RWPE2 (cell line): ENCODE data around the gene LONRF2.
A peak's percentile ranks its signal among the peaks of the same experiment; 100 is the strongest.

ENCODE experiments used
- ATAC-seq: fragments of 200-7000 bp; cut with Tn5 transposase; 3 replicates; pipeline ENCODE4 v1.9.1; 2021; ENCODE audit warnings: low read depth
- DNase-seq: peaks from one replicate; pipeline ENCODE4 v3.0.0-alpha.2; 2020; ENCODE audit warnings: low spot score
- H3K27ac ChIP-seq: fragments of 450-650 bp; 2 replicates; pipeline ENCODE4 v1.5.1; 2017; ENCODE audit warnings: mild to moderate bottlenecking; ENCODE audit not compliant: poor library complexity, severe bottlenecking
- H3K27me3 ChIP-seq: fragments of 250-450 bp; sonication (Bioruptor Pico); 2 replicates; pipeline ENCODE4 v1.5.1; 2021; ENCODE audit warnings: mild to moderate bottlenecking, moderate library complexity; ENCODE audit not compliant: insufficient read depth, poor library complexity, severe bottlenecking
- H3K36me3 ChIP-seq: fragments of 250-450 bp; sonication (Bioruptor Pico); 2 replicates; pipeline ENCODE4 v1.5.1; 2020; ENCODE audit warnings: low read depth, mild to moderate bottlenecking, moderate library complexity
- H3K4me1 ChIP-seq: fragments of 250-450 bp; sonication (Bioruptor Pico); 2 replicates; pipeline ENCODE4 v1.5.1; 2021; ENCODE audit warnings: mild to moderate bottlenecking, moderate library complexity; ENCODE audit not compliant: insufficient read depth, poor library complexity, severe bottlenecking
- H3K4me3 ChIP-seq: fragments of 250-450 bp; sonication (Bioruptor Pico); 2 replicates; pipeline ENCODE4 v1.5.1; 2021; ENCODE audit warnings: mild to moderate bottlenecking, moderate library complexity; ENCODE audit not compliant: severe bottlenecking
- H3K9me3 ChIP-seq: fragments of 250-450 bp; sonication (Bioruptor Pico); 2 replicates; pipeline ENCODE4 v1.5.1; 2021; ENCODE audit warnings: mild to moderate bottlenecking, moderate library complexity; ENCODE audit not compliant: severe bottlenecking
- CTCF ChIP-seq: fragments of 450-650 bp; IDR thresholded peaks from one replicate; pipeline ENCODE4 v1.5.1; 2017; ENCODE audit warnings: mild to moderate bottlenecking, moderate library complexity; ENCODE audit not compliant: poor library complexity, severe bottlenecking

The LONRF2 gene

GRCh38 chr2:100339823-100340222, 17.5 kb upstream of the LONRF2 start:
- ATAC-seq (no peak), DNase-seq (no peak)
- Histone ChIP-seq H3K4me1 (no peaks in the 10 kb centered on the region), H3K9me3 (no peaks in the 10 kb centered on the region), H3K36me3 (no peaks in the 10 kb centered on the region), H3K4me3 (no peak overlapping the region), H3K27ac (no peak overlapping the region), H3K27me3 (peaks cover 29% of the 10 kb centered on the region)
- no peak for TF ChIP-seq CTCF

GRCh38 chr2:100334929-100335328, 12.6 kb upstream of the LONRF2 start:
- DNase-seq (no peak), ATAC-seq (no peak)
- Histone ChIP-seq H3K27me3 (peaks cover 21% of the 10 kb centered on the region), H3K36me3 (no peaks in the 10 kb centered on the region), H3K27ac (no peak overlapping the region), H3K4me1 (no peaks in the 10 kb centered on the region), H3K9me3 (no peaks in the 10 kb centered on the region), H3K4me3 (no peak overlapping the region)
- no peak for TF ChIP-seq CTCF

GRCh38 chr2:100327742-100328141, 5.4 kb upstream of the LONRF2 start:
- Histone ChIP-seq H3K4me1 (no peaks in the 10 kb centered on the region), H3K4me3 (no peak overlapping the region), H3K27me3 (peaks cover 46% of the 10 kb centered on the region), H3K36me3 (no peaks in the 10 kb centered on the region), H3K27ac (no peak overlapping the region), H3K9me3 (no peaks in the 10 kb centered on the region)
- DNase-seq (no peak), ATAC-seq (no peak)
- no peak for TF ChIP-seq CTCF

- no peaks in the 10 kb centered on the region for H3K4me1 ChIP-seq
- H3K9me3 ChIP-seq = peaks cover 7% of the 10 kb centered on the region
- ATAC-seq (peak; percentile 14; the same call in 1 of the 3 replicates), DNase-seq (no peak)
- no peak for TF ChIP-seq CTCF
- peak overlapping the region; percentile 10 for H3K4me3 ChIP-seq
- no peak overlapping the region for H3K27ac ChIP-seq
- no peaks in the 10 kb centered on the region for H3K36me3 ChIP-seq
- peaks cover 63% of the 10 kb centered on the region for H3K27me3 ChIP-seq
Measured at GRCh38 chr2:100321179-100321865, 979 bp downstream of the LONRF2 start.

GRCh38 chr2:100320547-100321178, 1.6 kb downstream of the LONRF2 start:
- H3K4me3 ChIP-seq = no peak overlapping the region
- no peak overlapping the region for H3K27ac ChIP-seq
- no peak for TF ChIP-seq CTCF
- H3K27me3 ChIP-seq = peaks cover 63% of the 10 kb centered on the region
- DNase-seq (no peak), ATAC-seq (no peak)
- H3K36me3 ChIP-seq = no peaks in the 10 kb centered on the region
- H3K4me1 ChIP-seq = no peaks in the 10 kb centered on the region
- peaks cover 7% of the 10 kb centered on the region for H3K9me3 ChIP-seq
